Stimulated activated effector memory CD8-positive, alpha-beta T cell treated with anti-CD3 and anti-CD28 coated beads, Interleukin-12 subunit alpha, Interleukin-12 subunit beta, amount 100 ng/mL, for 72 hours (primary cell): Measurements from ENCODE around the gene EIF4A3.
A peak's percentile ranks its signal among the peaks of the same experiment; 100 is the strongest.

Experiments
- ATAC-seq: fragments of 150-1000 bp; cut with Tn5 transposase; 2 replicates; pipeline ENCODE4 v1.10.0; 2021
- DNase-seq, 2 donors: peaks; one replicate each; pipeline ENCODE4 v3.0.0; 2021 to 2022; ENCODE audit warnings: low spot score in 2 of 2
- H3K27ac Mint-ChIP-seq: one replicate; pipeline ENCODE4 v1.8.0; 2022; ENCODE audit warnings: mild to moderate bottlenecking, mixed read lengths
- H3K36me3 Mint-ChIP-seq: one replicate; pipeline ENCODE4 v1.8.0; 2022; ENCODE audit warnings: mild to moderate bottlenecking, mixed read lengths
- H3K4me1 Mint-ChIP-seq: one replicate; pipeline ENCODE4 v1.8.0; 2022; ENCODE audit warnings: mixed read lengths
- H3K4me3 Mint-ChIP-seq: one replicate; pipeline ENCODE4 v1.8.0; 2022; ENCODE audit warnings: mild to moderate bottlenecking, mixed read lengths
- H3K9me3 Mint-ChIP-seq: one replicate; pipeline ENCODE4 v1.8.0; 2022; ENCODE audit warnings: mixed read lengths

The EIF4A3 gene

DNA sequence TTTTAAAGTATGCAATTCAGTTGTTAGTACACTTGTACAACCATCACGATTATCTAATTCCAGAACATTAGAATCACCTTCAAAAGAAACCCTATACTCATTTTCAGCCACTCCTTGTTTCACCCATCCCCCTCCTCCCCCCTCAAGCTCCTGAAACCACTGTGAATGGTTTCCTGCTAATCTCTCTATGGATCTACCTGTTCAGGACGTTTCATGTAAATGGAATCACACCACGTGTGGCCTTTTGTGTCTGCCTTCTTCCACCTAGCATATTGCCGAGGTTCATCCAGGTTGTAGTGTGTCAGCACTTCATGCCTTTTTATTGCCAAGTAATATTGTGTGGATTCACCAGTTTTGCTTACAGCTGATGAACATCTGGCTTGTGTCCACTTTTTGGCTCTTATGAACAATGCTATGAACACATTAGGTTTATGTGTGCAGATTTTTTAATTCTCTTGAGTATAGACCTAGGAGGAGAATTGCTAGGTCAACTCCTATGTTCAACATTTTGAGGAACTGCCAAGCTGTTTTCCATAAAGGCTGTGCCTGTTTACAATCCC lies 17.8 kb downstream of the EIF4A3 start:
- no peak overlapping the region for H3K27ac Mint-ChIP-seq
- no peak for ATAC-seq
- DNase-seq, result no peak
- no peaks in the 10 kb centered on the region for H3K4me1 Mint-ChIP-seq
- no peaks in the 10 kb centered on the region for H3K9me3 Mint-ChIP-seq
- no peak overlapping the region for H3K4me3 Mint-ChIP-seq
- peaks cover 20% of the 10 kb centered on the region for H3K36me3 Mint-ChIP-seq

DNA sequence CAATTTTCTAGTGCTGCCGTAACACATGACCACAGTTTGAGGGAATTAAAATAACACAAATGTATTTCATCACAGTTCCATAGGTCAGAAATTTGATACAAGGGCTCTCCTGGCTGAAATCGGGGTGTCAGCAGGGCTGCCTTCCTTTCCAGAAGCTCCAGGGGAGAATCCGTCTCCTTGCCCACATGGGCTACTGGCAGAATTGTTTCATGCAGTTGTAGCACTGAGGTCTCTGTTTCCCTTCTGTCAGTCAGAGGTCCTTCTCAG lies 20.5 kb downstream of the EIF4A3 start:
- H3K4me1 Mint-ChIP-seq, result no peaks in the 10 kb centered on the region
- no peak overlapping the region for H3K27ac Mint-ChIP-seq

DNA sequence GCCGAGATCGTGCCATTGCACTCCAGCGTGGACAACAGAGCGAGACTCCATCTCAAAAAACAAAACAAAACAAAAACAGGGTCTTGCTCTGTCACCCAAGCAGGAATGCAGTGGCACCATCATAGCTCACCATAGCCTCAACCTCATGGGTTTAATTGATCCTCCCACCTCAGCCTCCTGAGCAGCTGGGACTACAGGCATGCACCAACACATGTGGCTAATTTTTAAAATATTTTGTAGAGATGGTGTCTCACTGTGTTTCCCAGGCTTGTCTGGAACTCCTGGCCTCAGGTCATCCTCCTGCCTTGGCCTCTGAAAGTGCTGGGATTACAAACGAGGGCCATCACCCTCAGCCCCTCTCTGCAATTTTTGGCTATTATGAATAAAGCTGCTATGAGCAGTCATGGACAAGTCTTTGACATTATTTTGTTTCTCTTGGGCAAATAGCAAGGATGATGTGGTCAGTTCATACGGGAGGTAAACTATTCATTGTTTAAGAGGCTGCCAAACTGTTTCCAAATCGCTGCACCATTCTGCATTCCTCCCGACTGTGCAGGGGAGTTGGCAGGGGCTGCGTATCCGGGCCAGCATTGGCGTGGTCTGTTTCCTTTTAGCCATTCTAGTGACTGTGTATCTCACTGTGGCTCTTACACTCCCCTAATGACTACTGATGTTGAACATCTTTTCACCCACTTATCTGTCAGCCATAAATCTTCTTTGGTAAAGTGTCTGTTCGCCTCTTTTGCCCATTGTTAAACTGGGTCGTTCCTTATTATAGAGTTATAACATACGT lies 21.1 kb downstream of the EIF4A3 start:
- H3K4me3 Mint-ChIP-seq, result no peak overlapping the region
- DNase-seq (no peak), ATAC-seq (no peak)
- H3K9me3 Mint-ChIP-seq, result no peaks in the 10 kb centered on the region
- no peaks in the 10 kb centered on the region for H3K4me1 Mint-ChIP-seq
- H3K27ac Mint-ChIP-seq, result no peak overlapping the region
- no peaks in the 10 kb centered on the region for H3K36me3 Mint-ChIP-seq

More for the DNA sequence above, 20.5 kb downstream of the EIF4A3 start:
- ATAC-seq (no peak), DNase-seq (no peak)
- Mint-ChIP-seq H3K4me3 (no peak overlapping the region), H3K36me3 (no peaks in the 10 kb centered on the region), H3K9me3 (no peaks in the 10 kb centered on the region)

DNA sequence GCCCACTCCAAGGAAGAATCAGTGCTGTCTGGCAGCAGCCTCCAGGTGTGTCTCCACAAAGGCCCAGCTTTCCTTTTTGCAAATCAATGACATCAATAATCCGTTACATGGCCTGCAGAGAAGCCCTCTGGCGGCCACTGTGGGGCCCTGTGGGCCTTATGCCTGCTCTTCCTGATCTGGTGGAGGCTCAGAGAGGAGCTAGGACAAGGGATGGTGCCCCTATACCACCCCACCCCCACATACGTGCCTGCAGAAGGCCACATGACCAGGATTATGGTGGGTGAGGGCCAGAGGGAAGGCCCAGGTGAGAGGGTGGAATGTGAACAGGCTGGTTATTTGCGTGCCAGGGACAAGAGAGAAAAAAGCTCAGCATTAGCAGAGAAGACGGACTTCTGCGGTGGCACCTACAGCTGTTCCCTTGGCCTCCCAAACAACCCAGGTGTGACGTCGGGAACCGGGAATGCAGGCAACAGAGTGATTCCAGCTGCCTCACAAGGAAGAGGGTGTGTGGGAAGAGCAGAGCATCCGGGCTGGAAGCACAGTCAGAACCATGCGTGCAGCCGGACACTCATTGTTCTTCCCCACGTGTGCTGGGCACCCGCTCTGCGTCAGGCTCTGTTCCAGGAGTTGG lies 22.5 kb downstream of the EIF4A3 start:
- Mint-ChIP-seq H3K36me3 (no peaks in the 10 kb centered on the region), H3K27ac (no peak overlapping the region), H3K9me3 (no peaks in the 10 kb centered on the region), H3K4me1 (no peaks in the 10 kb centered on the region), H3K4me3 (no peak overlapping the region)
- DNase-seq (no peak), ATAC-seq (peak; percentile 42)

DNA sequence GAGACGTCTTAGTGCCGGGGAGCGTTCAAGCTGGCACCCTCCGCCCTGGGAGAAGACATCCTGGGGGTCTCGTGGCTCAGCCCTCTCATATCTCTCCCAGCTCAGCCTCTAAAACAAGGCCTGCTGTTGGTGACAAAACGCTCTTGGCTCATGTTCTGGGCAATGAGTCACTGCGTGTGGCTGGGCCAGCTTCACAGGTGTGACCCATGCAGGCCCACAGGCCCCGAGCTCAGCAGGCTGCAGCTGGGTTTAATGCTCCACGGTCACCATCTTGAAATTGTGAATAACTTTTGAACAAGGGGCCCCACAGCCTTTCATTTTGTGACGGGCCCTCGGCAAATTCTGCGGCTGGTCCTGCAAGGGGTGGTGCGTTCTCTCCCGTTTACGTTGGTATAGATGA lies 23.1 kb downstream of the EIF4A3 start:
- ATAC-seq (no peak), DNase-seq (no peak)
- Mint-ChIP-seq H3K36me3 (no peaks in the 10 kb centered on the region), H3K4me3 (no peak overlapping the region), H3K9me3 (no peaks in the 10 kb centered on the region), H3K4me1 (no peaks in the 10 kb centered on the region), H3K27ac (no peak overlapping the region)

DNA sequence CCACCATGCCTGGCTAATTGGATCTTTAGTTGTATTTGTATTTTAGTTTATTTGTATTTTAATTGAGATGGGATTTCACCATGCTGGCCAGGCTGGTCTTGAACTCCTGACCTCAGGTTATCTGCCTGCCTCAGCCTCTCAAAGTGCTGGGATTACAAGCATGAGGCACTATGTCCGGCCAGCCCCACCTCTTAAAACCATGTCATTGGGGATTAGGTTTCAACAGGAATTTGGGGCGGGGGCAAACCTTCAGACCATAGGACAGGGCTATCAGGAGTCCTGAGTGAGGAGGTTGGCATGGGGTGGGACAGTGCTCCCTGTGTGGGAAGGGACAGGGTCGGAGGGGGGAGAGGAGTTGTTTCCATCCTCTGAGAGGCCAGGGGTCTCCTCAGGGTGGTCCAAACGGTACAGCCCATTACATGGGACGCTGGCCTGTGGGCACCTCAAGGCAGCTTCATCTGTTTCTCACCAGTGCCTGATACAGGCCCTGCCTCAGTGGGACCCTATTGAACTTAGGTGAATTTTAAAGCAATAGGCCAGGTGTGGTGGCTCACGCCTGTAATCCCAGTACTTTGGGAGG lies 23.9 kb downstream of the EIF4A3 start:
- ATAC-seq, result no peak
- no peaks in the 10 kb centered on the region for H3K4me1 Mint-ChIP-seq

DNA sequence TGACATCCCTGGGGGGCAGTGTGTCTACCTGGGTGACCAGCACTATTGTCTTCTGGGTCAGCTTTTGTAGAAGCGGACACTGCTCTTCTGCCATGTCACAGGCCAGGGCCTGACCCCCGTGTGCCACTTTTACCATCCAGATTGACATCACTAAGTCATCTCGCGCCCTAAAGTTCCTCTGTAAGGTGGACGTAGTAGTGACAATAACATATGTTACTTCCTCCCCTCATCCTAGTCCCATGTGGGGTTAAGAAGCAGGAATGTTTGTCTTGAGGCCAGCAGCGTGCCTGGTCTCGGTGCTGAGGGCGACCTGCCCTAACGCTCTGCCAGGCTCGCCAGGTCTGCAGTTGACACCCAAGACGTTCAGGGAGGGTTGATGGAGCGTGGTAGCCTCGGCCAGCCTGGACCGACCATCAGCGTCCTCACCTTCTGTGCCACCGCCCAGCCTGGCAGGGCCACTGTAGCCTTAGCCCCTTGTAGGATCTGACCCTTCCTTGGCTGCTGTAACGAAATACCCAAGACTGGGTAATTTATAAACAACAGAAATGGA lies 24.8 kb downstream of the EIF4A3 start:
- ATAC-seq (peak; percentile 14), DNase-seq (no peak)
- no peak overlapping the region for H3K27ac Mint-ChIP-seq
- H3K9me3 Mint-ChIP-seq, result no peaks in the 10 kb centered on the region
- H3K36me3 Mint-ChIP-seq, result no peaks in the 10 kb centered on the region
- H3K4me3 Mint-ChIP-seq, result no peak overlapping the region
- H3K4me1 Mint-ChIP-seq, result no peaks in the 10 kb centered on the region

More for the DNA sequence above, 23.9 kb downstream of the EIF4A3 start:
- no peaks in the 10 kb centered on the region for H3K9me3 Mint-ChIP-seq
- H3K27ac Mint-ChIP-seq, result no peak overlapping the region
- no peak overlapping the region for H3K4me3 Mint-ChIP-seq
- no peak for DNase-seq
- H3K36me3 Mint-ChIP-seq, result no peaks in the 10 kb centered on the region

DNA sequence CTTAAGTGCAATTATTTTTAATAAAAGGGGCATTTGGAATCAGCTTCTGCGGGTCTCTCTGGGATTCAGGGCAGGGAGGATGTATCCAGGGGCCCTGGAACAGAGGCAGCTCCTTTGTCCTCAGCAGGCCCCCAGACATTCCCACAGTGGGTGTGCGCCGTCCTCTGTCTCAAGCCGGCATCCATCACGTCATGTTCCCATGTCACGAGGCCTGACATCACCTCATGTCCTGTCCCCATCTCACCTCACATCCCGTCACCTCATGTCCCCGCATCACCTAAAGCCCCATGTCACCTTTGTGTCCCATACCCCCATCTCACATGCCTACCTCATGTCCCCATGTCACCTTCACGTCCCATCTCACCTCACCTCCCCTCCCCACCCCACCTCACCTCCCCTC lies 27.1 kb downstream of the EIF4A3 start:
- H3K9me3 Mint-ChIP-seq, result no peaks in the 10 kb centered on the region
- no peak overlapping the region for H3K27ac Mint-ChIP-seq
- H3K36me3 Mint-ChIP-seq, result no peaks in the 10 kb centered on the region
- peaks cover 5% of the 10 kb centered on the region for H3K4me1 Mint-ChIP-seq
- DNase-seq (no peak), ATAC-seq (no peak)
- no peak overlapping the region for H3K4me3 Mint-ChIP-seq

DNA sequence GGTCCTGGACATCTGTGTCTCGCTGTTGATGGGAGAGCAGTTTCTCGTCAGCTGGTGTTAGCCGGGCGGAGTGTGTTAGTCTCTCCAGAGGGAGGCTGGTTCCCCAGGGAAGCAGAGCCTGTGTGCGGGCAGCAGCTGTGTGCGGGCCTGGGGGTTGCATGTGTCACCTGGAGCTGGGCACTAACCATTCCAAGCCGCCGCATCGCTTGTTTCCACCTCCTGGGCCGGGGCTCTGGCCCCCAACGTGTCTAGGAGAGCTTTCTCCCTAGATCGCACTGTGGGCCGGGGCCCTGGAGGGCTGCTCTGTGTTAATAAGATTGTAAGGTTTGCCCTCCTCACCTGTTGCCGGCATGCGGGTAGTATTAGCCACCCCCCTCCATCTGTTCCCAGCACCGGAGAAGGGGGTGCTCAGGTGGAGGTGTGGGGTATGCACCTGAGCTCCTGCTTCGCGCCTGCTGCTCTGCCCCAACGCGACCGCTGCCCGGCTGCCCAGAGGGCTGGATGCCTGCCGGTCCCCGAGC lies 27.6 kb downstream of the EIF4A3 start:
- no peaks in the 10 kb centered on the region for H3K36me3 Mint-ChIP-seq
- no peak overlapping the region for H3K27ac Mint-ChIP-seq
- H3K9me3 Mint-ChIP-seq, result no peaks in the 10 kb centered on the region

DNA sequence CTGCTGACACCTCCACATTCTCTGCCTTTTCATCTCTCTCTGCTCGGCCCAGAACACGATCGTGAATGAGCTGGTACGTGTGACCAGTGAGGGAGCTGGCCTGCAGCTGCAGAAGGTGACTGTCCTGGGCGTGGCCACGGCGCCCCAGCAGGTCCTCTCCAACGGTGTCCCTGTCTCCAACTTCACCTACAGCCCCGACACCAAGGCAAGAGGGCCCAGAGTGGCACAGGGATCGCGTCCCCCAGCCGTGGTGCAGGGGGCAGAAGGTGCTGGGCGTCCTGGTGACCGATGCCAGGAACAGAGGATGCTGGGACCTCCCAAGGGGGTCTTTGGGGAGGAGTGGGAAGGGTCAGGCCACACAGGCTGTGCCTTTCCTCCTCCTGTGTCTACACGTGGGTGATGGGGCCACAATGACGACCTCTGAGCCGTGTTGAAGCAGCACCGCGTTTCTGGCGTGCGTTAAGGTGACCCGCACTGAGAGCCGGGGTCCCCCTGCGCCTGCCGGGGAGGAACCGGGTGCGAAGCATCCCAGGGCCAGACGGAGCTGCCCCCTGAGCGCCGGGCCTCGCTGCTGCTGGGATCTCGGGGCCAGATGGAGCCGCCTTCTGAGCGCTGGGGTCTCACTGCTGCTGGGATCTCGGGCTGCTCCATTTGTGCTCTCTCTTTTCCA lies 28.2 kb downstream of the EIF4A3 start:
- peaks cover 6% of the 10 kb centered on the region for H3K4me1 Mint-ChIP-seq
- H3K36me3 Mint-ChIP-seq, result no peaks in the 10 kb centered on the region
- no peak for ATAC-seq
- H3K4me3 Mint-ChIP-seq, result no peak overlapping the region
- DNase-seq, result no peak
- no peaks in the 10 kb centered on the region for H3K9me3 Mint-ChIP-seq
- no peak overlapping the region for H3K27ac Mint-ChIP-seq

More for the DNA sequence above, 27.6 kb downstream of the EIF4A3 start:
- ATAC-seq, result no peak
- H3K4me3 Mint-ChIP-seq, result no peak overlapping the region
- H3K4me1 Mint-ChIP-seq, result peaks cover 6% of the 10 kb centered on the region
- no peak for DNase-seq

DNA sequence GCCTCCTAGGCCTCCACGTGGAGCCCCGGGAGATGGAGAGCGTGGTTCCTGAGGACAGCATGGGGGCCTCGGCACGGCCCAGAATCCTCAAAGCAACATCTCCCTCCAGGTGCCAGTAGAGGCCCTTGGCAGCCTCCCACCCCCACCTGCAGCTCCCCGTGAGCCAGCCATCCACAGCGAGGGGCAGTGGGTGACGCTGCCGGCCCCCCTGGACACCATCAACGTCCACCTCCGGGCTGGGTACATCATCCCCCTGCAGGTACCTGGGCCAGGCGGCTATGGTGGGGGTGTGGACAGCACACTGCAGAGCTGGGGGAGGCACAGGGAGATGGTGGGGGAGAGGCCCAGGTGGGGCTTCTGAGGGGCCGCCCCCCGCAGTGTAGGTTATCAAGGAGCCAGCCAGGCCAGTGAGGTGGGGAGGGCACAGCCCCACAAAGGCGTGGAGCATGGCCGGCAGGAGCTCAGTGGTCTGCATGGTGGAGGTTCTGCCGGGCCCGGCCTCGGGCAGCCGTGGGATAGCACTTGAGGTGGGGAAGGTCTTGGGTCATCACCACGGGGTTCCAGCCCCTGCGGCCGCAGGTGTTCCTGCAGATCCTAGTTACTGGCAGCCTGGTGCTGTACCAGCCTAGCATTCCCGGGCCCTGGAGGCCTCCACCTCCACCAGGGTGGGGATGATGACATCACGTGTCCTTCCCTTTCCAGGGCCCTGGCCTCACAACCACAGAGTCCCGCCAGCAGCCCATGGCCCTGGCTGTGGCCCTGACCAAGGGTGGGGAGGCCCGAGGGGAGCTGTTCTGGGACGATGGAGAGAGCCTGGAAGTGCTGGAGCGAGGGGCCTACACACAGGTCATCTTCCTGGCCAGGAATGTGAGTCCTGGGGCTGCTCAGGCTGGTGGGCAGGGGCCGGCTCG lies 29.2 kb downstream of the EIF4A3 start:
- H3K36me3 Mint-ChIP-seq, result no peaks in the 10 kb centered on the region

DNA sequence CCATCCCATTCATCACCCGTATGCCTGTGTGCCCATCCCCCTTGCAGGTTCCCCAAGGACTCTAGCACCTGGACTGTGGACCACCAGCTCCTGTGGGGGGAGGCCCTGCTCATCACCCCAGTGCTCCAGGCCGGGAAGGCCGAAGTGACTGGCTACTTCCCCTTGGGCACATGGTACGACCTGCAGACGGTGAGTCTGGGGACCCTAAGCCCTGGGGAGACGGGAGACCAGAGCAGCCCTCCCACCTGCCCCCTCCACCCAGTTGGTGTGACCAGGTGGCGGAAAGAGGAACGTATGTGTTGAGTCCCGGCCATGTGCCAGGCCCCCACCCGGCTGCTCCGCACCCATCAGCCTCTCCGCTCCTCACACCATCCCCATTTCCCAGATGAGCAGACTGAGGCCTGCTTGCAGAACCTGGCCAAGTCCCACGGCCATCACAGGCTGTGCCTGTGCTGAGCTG lies 30.0 kb downstream of the EIF4A3 start:
- Mint-ChIP-seq H3K4me1 (peaks cover 6% of the 10 kb centered on the region), H3K27ac (no peak overlapping the region), H3K4me3 (no peak overlapping the region), H3K9me3 (no peaks in the 10 kb centered on the region), H3K36me3 (no peaks in the 10 kb centered on the region)
- DNase-seq (no peak), ATAC-seq (no peak)

More for the DNA sequence above, 29.2 kb downstream of the EIF4A3 start:
- H3K9me3 Mint-ChIP-seq, result no peaks in the 10 kb centered on the region
- H3K27ac Mint-ChIP-seq, result no peak overlapping the region
- ATAC-seq, result peak; percentile 27
- DNase-seq, result no peak
- H3K4me3 Mint-ChIP-seq, result no peak overlapping the region
- peaks cover 6% of the 10 kb centered on the region for H3K4me1 Mint-ChIP-seq

DNA sequence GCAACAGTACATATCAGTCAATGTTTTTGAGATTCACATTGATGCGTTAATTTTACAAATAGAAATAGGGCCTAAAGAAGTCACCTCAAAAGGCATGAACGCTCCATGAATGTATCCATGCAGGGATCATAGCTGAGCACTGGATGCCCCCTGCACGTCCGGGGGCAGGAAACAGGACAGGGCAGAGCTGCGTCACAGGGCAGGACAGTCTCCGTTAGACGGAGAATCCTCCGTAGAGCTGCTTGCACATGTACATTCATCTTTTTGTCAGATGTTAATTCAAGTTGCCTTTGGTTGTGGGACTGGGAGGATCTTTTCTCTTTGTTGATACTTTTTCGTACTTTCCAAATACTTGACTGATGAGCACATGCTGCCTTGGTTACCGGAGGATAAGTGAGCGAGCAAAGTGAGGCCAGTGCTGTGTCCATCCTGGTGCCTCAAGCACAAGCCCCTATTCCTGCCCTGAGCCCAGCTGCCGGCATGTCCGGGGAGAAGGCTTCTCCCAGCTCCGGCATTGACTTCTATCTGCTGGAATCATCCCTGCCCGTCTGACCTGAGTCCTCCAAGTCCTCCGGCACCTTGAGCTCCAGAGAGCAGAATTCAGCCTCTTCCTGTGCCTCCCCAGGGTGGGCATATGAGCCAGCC lies 30.5 kb downstream of the EIF4A3 start:
- H3K4me1 Mint-ChIP-seq, result peaks cover 6% of the 10 kb centered on the region
- H3K27ac Mint-ChIP-seq, result no peak overlapping the region
- DNase-seq, result no peak
- H3K36me3 Mint-ChIP-seq, result no peaks in the 10 kb centered on the region
- no peaks in the 10 kb centered on the region for H3K9me3 Mint-ChIP-seq
- no peak for ATAC-seq
- no peak overlapping the region for H3K4me3 Mint-ChIP-seq

DNA sequence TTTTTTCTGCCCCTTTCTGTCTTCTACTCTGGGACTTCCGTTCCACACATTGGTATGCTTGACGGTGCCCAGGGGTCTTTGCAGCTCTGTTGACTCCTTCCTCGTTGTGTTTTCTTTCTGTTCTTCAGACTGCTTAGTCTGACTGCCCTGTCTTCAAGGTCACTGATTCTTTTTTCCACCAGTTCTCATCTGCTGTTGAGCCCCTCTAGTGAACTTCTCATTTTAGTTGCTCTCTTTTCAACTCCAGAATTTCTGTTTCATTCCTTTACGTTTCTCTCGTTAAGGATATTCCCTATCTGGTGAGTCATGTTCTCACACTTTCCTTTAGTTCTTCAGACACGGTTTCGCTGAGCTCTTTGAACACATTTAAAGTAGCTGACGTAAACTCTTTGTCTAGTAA lies 31.8 kb downstream of the EIF4A3 start:
- Mint-ChIP-seq H3K4me1 (peaks cover 6% of the 10 kb centered on the region), H3K36me3 (no peaks in the 10 kb centered on the region)

More for the DNA sequence above, 31.8 kb downstream of the EIF4A3 start:
- no peaks in the 10 kb centered on the region for H3K9me3 Mint-ChIP-seq
- no peak for ATAC-seq
- no peak for DNase-seq
- no peak overlapping the region for H3K4me3 Mint-ChIP-seq
- no peak overlapping the region for H3K27ac Mint-ChIP-seq
